Raji (cell line): ENCODE data around the gene DCLRE1A.

Source experiments
- POLR2A ChIP-seq: IDR thresholded peaks from 2 replicates; pipeline ENCODE4 v1.6.1; 2011; ENCODE audit warnings: low read depth, low read length, control low read depth; ENCODE audit not compliant: insufficient read depth

DCLRE1A gene

DNA sequence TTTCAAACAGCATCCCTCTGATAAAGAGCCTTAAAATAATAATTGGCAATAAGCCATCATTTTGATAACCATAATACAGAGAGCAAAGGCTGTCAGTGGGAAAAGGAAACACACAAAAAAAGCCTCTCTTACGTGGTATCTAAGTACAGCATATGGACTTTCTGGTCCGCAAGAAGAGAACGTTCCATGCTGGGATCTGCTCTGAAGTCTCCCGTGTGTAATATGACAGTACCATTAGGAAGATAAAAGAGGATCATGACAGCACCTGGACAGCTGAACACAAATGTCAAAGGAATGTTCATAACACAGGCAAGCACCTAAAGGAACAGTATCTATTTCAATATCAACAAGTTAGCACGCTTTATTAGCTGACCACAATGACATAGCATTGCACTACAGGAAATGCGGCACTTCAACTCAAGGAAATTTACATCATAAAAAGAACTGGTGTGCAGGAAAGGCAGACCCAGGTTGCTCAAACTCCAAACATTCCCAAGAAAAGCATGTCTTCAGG, 9.9 kb downstream of the DCLRE1A start:
- no peak for TF ChIP-seq POLR2A

DNA sequence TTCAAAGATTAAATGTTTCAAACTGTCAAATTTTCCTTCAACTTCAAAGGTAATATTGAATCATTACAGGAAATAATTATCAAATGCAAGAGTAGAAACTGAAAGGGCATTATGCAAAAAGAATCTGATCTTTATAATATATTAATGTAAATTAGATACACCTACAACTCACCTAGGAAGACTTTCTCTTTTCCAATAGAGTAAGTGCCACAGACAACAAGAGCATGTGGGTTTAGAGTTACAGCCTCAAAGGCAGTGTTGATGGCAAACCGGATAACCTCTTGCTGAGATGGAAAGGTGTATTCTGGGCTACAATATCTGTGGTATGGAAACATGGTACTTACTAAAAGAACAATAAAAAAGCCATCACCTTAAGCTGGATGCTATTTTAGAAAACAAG, 11.7 kb downstream of the DCLRE1A start:
- no peak for TF ChIP-seq POLR2A

GRCh38 chr10:113825791-113826190, 28.1 kb downstream of the DCLRE1A start:
- no peak for TF ChIP-seq POLR2A

GRCh38 chr10:113823389-113823788, 30.5 kb downstream of the DCLRE1A start:
- no peak for TF ChIP-seq POLR2A

GRCh38 chr10:113822174-113822573, 31.7 kb downstream of the DCLRE1A start:
- TF ChIP-seq POLR2A = no peak

DNA sequence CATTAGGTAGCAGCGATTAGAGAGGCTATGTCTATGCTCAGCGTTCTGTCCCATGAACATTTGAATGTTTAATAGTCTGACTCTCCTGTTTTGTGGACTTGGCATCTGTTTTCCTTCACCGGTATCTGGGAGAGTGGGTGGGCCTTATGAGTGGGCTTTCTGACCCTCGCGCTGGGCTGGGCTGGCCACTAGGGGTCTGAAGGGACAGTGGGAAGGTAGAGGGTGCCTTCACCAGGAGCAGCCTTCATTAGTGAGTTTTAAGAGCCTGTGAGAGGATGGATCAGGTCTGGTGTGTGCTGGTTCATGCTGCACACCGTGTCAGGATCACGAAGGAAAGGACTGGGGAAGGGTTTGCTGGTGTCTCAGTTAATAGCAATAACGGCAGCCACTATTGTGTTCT, 33.4 kb downstream of the DCLRE1A start:
- no peak for TF ChIP-seq POLR2A

GRCh38 chr10:113819989-113820388, 33.9 kb downstream of the DCLRE1A start:
- TF ChIP-seq POLR2A = no peak

DNA sequence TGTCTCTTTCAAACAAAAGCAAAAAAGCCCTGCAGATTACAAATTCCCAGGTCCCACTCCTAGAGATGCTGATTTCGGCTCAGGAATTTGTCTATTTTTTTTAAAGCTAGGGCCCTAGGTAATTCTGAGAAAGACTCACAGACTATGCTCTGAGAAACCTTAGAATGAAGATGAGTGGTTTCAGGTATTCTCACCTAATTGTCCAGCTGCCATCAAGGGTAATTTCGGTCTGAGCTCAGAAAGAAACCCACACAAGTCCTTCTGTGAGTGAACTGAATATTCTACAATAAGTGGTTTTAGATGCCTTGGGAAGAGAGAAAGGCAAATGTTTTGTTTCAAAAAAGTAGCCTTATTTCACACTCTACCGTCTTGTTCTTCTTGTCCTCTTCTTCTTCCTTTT, 45.7 kb downstream of the DCLRE1A start:
- TF ChIP-seq POLR2A = no peak

DNA sequence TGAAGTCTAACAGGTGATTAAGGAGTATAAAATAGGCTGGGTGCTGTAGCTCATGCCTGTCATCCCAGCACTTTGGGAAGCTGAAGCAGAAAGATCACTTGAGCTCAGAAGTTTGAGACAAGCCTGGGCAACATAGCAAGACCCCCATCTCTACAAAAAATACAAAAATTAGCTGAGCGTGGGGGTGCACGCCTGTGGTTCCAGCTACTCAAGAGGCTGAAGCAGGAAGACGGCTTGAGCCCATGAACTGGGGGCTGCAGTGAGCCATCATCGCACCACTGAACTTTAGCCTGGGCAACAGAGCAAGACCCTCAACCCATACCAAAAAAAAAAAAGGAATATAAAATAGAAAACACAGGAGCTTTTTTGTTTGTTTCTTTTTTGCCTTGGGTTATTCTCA, 47.4 kb downstream of the DCLRE1A start:
- no peak for TF ChIP-seq POLR2A

- no peak for TF ChIP-seq POLR2A
These were observed 50.9 kb downstream of the DCLRE1A start for GRCh38 chr10:113802997-113803396.

GRCh38 chr10:113801569-113801968, 52.3 kb downstream of the DCLRE1A start:
- TF ChIP-seq POLR2A = no peak

GRCh38 chr10:113791691-113792090, 62.2 kb downstream of the DCLRE1A start:
- TF ChIP-seq POLR2A = no peak

DNA sequence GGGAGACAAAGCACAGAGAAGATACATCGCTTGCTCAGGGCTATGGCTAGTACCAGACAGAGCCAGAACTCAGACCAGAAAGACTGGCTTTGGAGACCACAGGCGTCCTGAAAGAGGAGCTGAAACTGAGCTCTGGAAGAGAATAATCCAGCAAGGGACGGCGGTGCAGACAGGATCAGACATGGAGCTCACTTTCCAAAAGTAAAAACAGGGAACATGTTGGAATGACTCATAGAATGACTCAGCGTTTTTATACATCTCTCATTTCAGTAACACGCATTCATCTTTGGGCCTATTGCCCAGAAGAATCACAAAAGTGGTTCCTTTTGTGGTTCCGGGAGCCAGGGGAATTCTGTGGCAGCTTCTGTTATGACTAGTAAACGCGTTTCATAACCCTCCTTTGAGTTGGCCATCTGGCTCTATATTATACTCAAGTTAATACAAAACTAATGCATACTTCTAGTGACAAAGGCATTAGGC, 65.2 kb downstream of the DCLRE1A start:
- TF ChIP-seq POLR2A = no peak
